ENCODE measurements around the gene IL2RA.

DNA sequence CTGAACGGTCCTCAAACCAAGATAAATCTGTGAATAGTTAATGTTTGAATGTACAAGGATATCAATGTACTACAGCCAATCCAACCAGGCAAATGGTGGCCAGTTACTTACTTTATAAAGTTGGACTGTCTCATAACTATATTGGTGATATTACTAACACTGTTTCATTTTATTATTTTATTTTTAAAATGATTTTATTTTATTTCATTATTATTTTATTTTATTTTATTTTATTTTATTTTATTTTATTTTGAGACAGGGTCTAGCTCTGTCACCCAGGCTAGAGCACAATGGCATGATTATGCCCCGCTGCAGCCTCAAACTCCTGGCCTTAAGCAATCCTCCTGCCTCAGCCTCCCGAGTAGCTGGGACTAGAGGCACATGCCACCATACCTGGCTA, 91.6 kb downstream of the IL2RA start:
- TF ChIP-seq RARB (CRISPR knock-in tag; IDR thresholded peaks at IDR 0.05) (no peak), CSRNP3 (CRISPR knock-in tag; IDR thresholded peaks at IDR 0.05) (no peak), ESRRG (CRISPR knock-in tag; IDR thresholded peaks at IDR 0.05) (no peak), ZFP3 (CRISPR knock-in tag; IDR thresholded peaks at IDR 0.05) (no peak), SNAI2 (CRISPR knock-in tag; IDR thresholded peaks at IDR 0.05) (no peak), PPARA (CRISPR knock-in tag; IDR thresholded peaks at IDR 0.05; ENCODE audit: borderline replicate concordance) (no peak), ZNF8 (CRISPR knock-in tag; IDR thresholded peaks at IDR 0.05) (no peak), BACH2 (CRISPR knock-in tag; IDR thresholded peaks at IDR 0.05; ENCODE audit: borderline replicate concordance) (no peak), ZFP30 (CRISPR knock-in tag; IDR thresholded peaks at IDR 0.05) (no peak), TSHZ2 (CRISPR knock-in tag; IDR thresholded peaks at IDR 0.05) (no peak), ZNF70 (CRISPR knock-in tag; IDR thresholded peaks at IDR 0.05) (no peak)
- TF ChIP-seq, protein P1, sequence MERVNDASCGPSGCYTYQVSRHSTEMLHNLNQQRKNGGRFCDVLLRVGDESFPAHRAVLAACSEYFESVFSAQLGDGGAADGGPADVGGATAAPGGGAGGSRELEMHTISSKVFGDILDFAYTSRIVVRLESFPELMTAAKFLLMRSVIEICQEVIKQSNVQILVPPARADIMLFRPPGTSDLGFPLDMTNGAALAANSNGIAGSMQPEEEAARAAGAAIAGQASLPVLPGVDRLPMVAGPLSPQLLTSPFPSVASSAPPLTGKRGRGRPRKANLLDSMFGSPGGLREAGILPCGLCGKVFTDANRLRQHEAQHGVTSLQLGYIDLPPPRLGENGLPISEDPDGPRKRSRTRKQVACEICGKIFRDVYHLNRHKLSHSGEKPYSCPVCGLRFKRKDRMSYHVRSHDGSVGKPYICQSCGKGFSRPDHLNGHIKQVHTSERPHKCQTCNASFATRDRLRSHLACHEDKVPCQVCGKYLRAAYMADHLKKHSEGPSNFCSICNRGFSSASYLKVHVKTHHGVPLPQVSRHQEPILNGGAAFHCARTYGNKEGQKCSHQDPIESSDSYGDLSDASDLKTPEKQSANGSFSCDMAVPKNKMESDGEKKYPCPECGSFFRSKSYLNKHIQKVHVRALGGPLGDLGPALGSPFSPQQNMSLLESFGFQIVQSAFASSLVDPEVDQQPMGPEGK (CRISPR knock-in tag; IDR thresholded peaks at IDR 0.05; ENCODE audit: borderline replicate concordance): no peak
- TF ChIP-seq, protein P2, sequence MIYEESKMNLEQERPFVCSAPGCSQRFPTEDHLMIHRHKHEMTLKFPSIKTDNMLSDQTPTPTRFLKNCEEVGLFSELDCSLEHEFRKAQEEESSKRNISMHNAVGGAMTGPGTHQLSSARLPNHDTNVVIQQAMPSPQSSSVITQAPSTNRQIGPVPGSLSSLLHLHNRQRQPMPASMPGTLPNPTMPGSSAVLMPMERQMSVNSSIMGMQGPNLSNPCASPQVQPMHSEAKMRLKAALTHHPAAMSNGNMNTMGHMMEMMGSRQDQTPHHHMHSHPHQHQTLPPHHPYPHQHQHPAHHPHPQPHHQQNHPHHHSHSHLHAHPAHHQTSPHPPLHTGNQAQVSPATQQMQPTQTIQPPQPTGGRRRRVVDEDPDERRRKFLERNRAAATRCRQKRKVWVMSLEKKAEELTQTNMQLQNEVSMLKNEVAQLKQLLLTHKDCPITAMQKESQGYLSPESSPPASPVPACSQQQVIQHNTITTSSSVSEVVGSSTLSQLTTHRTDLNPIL (CRISPR knock-in tag; IDR thresholded peaks at IDR 0.05; ENCODE audit: low read depth): no peak

Data from SK-N-SH treated with all-trans-retinoic acid at 6 μM for 48 hours (cell line).